Endothelial cell of umbilical vein (primary cell): ENCODE measurements around the gene SH3GL3. TPM values are rescaled to one million over a fixed set of nuclear protein-coding genes. Genes with fewer than 3 reads are reported as not detected.

Experiments
- BruUV-seq: library from RNA; stranded (reverse); fragments of 400-500 nt; replicated peaks from 2 replicates; lab custom pipeline; 2021; lab: Mats Ljungman, UMichigan
- CTCF ChIA-PET: fragments of 300-600, 350-600 bp; sonication (Branson Sonifier 250); formaldehyde crosslinking; loops from one replicate; lab custom pipeline; 2021; ENCODE audit warnings: antibody characterized with exemption, inconsistent platforms; lab: Charles Lee
- POLR2A ChIA-PET: fragments of 300-600, 350-600 bp; sonication (Branson Sonifier 250); formaldehyde crosslinking; loops from one replicate; lab custom pipeline; 2021; ENCODE audit warnings: antibody characterized with exemption, inconsistent platforms; lab: Charles Lee
- DNase-seq: peaks from one replicate; pipeline ENCODE4 v3.0.0-alpha.2; 2011; ENCODE audit warnings: low read depth, low spot score
- FAIRE-seq: peaks from 2 replicates; lab custom pipeline; 2011; peaks lifted over from hg19 to GRCh38; lab: Jason Lieb, UNC
- H2AFZ ChIP-seq: 2 replicates; pipeline ENCODE4 v1.6.0; 2012; ENCODE audit warnings: low read depth, low read length, control low read depth, inconsistent platforms
- H3K27ac ChIP-seq: 2 replicates; pipeline ENCODE4 v1.5.1; 2011; ENCODE audit warnings: low read depth, mild to moderate bottlenecking, control low read depth, low read length, moderate library complexity; ENCODE audit not compliant: insufficient read depth
- H3K27me3 ChIP-seq, 2 experiments: 2 replicates each; pipeline versions ENCODE4 v1.6.0 to v1.6.1; 2011; ENCODE audit warnings: low read length in 2 of 2, mixed read lengths in 1 of 2; ENCODE audit not compliant: control insufficient read depth in 2 of 2, insufficient read depth in 2 of 2
- H3K36me3 ChIP-seq, 2 experiments: 2 replicates in 1 of 2; 3 replicates in 1 of 2; pipeline ENCODE4 v1.5.1; 2011; ENCODE audit warnings: low read length in 2 of 2, mild to moderate bottlenecking in 1 of 2, moderate library complexity in 1 of 2; ENCODE audit not compliant: control insufficient read depth in 2 of 2, insufficient read depth in 2 of 2; ENCODE audit errors: extremely low read depth in 1 of 2
- H3K4me1 ChIP-seq: 3 replicates; pipeline ENCODE4 v1.5.1; 2011; ENCODE audit warnings: mild to moderate bottlenecking, low read length; ENCODE audit not compliant: control insufficient read depth, insufficient read depth; ENCODE audit errors: extremely low read depth
- H3K4me2 ChIP-seq: 2 replicates; pipeline ENCODE4 v1.6.1; 2011; ENCODE audit warnings: low read length, control low read depth, mixed read lengths; ENCODE audit not compliant: insufficient read depth
- H3K4me3 ChIP-seq, 3 experiments: fragments of 200-600 bp in 1 of 3; sonication (generic), shearing (Covaris generic) in 1 of 3; replicated peaks in 1 of 3; 2 replicates each; pipeline ENCODE4 v1.5.1; 2011 to 2016; ENCODE audit warnings: control low read depth in 3 of 3, low read length in 3 of 3, mild to moderate bottlenecking in 2 of 3, inconsistent platforms in 1 of 3, low read depth in 1 of 3, moderate library complexity in 1 of 3; ENCODE audit not compliant: insufficient read depth in 1 of 3
- H3K79me2 ChIP-seq: 2 replicates; pipeline ENCODE4 v1.6.0; 2012; ENCODE audit warnings: low read length, inconsistent platforms; ENCODE audit not compliant: control insufficient read depth, insufficient read depth
- H3K9ac ChIP-seq: replicated peaks from 2 replicates; pipeline ENCODE3; 2011; ENCODE audit warnings: low read length, control low read depth; ENCODE audit not compliant: insufficient read depth; ENCODE audit errors: extremely low read depth
- H3K9me1 ChIP-seq: replicated peaks from 3 replicates; pipeline ENCODE4 v1.6.0; 2011; ENCODE audit warnings: mild to moderate bottlenecking, low read length; ENCODE audit not compliant: control insufficient read depth, insufficient read depth; ENCODE audit errors: extremely low read depth
- H3K9me3 ChIP-seq: replicated peaks from 2 replicates; pipeline ENCODE4 v1.5.1; 2012; ENCODE audit warnings: low read length, inconsistent platforms; ENCODE audit not compliant: control insufficient read depth, insufficient read depth
- H4K20me1 ChIP-seq: replicated peaks from 2 replicates; pipeline ENCODE3; 2011; ENCODE audit warnings: mild to moderate bottlenecking, low read length; ENCODE audit not compliant: control insufficient read depth, insufficient read depth; ENCODE audit errors: extremely low read depth
- CTCF ChIP-seq, 2 donors: IDR thresholded peaks; 1 replicate in 1 of 2; 2 replicates in 1 of 2; pipeline ENCODE4 v1.5.1; 2011; ENCODE audit warnings: low read length in 2 of 2, mild to moderate bottlenecking in 2 of 2, moderate library complexity in 2 of 2, control low read depth in 1 of 2, inconsistent platforms in 1 of 2, low read depth in 1 of 2; ENCODE audit not compliant: insufficient read depth in 1 of 2; ENCODE audit errors: extremely low read depth in 1 of 2
- EZH2 ChIP-seq: IDR thresholded peaks from 2 replicates; pipeline ENCODE4 v1.6.1; 2012; ENCODE audit warnings: borderline replicate concordance, low read depth, mild to moderate bottlenecking, moderate library complexity, low read length, inconsistent platforms; ENCODE audit not compliant: severe bottlenecking
- FOS ChIP-seq: IDR thresholded peaks from 2 replicates; pipeline ENCODE4 v1.6.1; 2011; ENCODE audit warnings: mild to moderate bottlenecking, low read length, moderate library complexity, borderline replicate concordance; ENCODE audit not compliant: insufficient read depth
- GATA2 ChIP-seq: IDR thresholded peaks from 2 replicates; pipeline ENCODE4 v1.7.0; 2011; ENCODE audit warnings: low read depth, mild to moderate bottlenecking, moderate library complexity, mixed read lengths, low read length; ENCODE audit not compliant: insufficient read length, insufficient read depth
- JUN ChIP-seq: IDR thresholded peaks from 2 replicates; pipeline ENCODE4 v1.6.1; 2011; ENCODE audit warnings: borderline replicate concordance, low read depth; ENCODE audit not compliant: insufficient read length, insufficient read depth
- MYC ChIP-seq: IDR thresholded peaks from one replicate; pipeline ENCODE4 v1.6.1; 2011; ENCODE audit warnings: mild to moderate bottlenecking, low read depth, low read length
- POLR2A ChIP-seq: IDR thresholded peaks from 2 replicates; pipeline ENCODE4 v1.6.1; 2012; ENCODE audit warnings: low read depth, mild to moderate bottlenecking, control low read depth, low read length
- POLR2AphosphoS5 ChIP-seq: IDR thresholded peaks from 2 replicates; pipeline ENCODE4 v1.6.1; 2012; ENCODE audit warnings: low read depth, mild to moderate bottlenecking, control low read depth, low read length, moderate library complexity; ENCODE audit not compliant: insufficient read depth
- dilution Hi-C: fragments of 300-500 bp; cut with MboI; formaldehyde crosslinking; loops from one replicate; pipeline ENCODE4 v1.15.0; 2019; ENCODE audit warnings: low sequenced_read_pairs; ENCODE audit not compliant: extremely low pct_ligation_motif_present
- intact Hi-C: fragments of 100-400 bp; cut with micrococcal nuclease; formaldehyde crosslinking; loops from one replicate; pipeline ENCODE4 v1.10.0; 2022
- polyA plus RNA-seq, 4 experiments: library from polyadenylated mRNA; depleted of rRNA in 3 of 4; stranded (reverse) in 3 of 4; unstranded in 1 of 4; fragments of >200 nt; gene quantifications; 2 replicates each; pipeline versions ENCODE4 v1.2.1 to v1.2.3, GENCODE V29; 2011 to 2012; ENCODE audit warnings: missing spikeins in 1 of 4
- total RNA-seq: library from RNA; stranded (reverse); gene quantifications from 2 replicates; pipeline ENCODE4 v1.2.3, GENCODE V29; 2021
- TF ChIP-seq, protein P1 (sequence below): IDR thresholded peaks from 2 replicates; pipeline ENCODE4 v1.6.1; 2011; ENCODE audit not compliant: insufficient read depth, insufficient read length

Gene SH3GL3
- total and polyA plus RNA-seq, 2 donors (not counting 3 experiments of a cell fraction or from before 2014, with no cell fraction given) = not detected

GRCh38 chr15:83546512-83546888 lies 99.4 kb downstream of the SH3GL3 start:
- Histone ChIP-seq H3K4me3 (no peak overlapping the region), H3K4me1 (no peaks in the 10 kb centered on the region), H2AFZ (no peak overlapping the region), H3K79me2 (no peaks in the 10 kb centered on the region), H3K36me3 (no peaks in the 10 kb centered on the region), H3K4me2 (no peak overlapping the region), H3K9me3 (no peaks in the 10 kb centered on the region), H3K9ac (no peak overlapping the region), H4K20me1 (no peaks in the 10 kb centered on the region), H3K27ac (no peak overlapping the region), H3K9me1 (no peaks in the 10 kb centered on the region), H3K27me3 (no peaks in the 10 kb centered on the region)
- POLR2A ChIA-PET = no interaction called here
- CTCF ChIA-PET = no interaction called here
- FAIRE-seq = no peak
- TF ChIP-seq, protein P1, sequence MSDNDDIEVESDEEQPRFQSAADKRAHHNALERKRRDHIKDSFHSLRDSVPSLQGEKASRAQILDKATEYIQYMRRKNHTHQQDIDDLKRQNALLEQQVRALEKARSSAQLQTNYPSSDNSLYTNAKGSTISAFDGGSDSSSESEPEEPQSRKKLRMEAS = no peak
- TF ChIP-seq POLR2AphosphoS5 = no peak
- no peak for TF ChIP-seq FOS
- no peak for TF ChIP-seq JUN
- TF ChIP-seq MYC = no peak
- no peak for TF ChIP-seq EZH2
- no peak for TF ChIP-seq POLR2A
- TF ChIP-seq GATA2 = no peak
- no peak for TF ChIP-seq CTCF (IDR thresholded peaks at IDR 0.05; ENCODE audit: extremely low read depth in 1 of 2, insufficient read depth in 1 of 2, low read depth in 1 of 2, low read length in 2 of 2)
- BruUV-seq = no TSS peak
- dilution Hi-C loops = no loop called here
- no peak for DNase-seq
- intact Hi-C loops = no loop called here
